ENCODE data around the gene ZNF277. TPM values are rescaled to one million over a fixed set of nuclear protein-coding genes. Genes with fewer than 3 reads are reported as not detected.

Gene ZNF277
- total RNA-seq, 4 donors from 2014 or later = 28.4 to 45.4 (median 36.5) TPM

- intact Hi-C loops (cut with DNase I) = no loop called here
These were observed 144.1 kb downstream of the ZNF277 start for GRCh38 chr7:112350585-112350984.

GRCh38 chr7:112356596-112356995 is 150.1 kb downstream of the ZNF277 start:
- Histone ChIP-seq H3K4me1 (peaks cover 5 to 12% of the 10 kb centered on the region in 2 donors), H3K4me3 (replicated peaks in 1 of 3) (no peak overlapping the region), H3K27me3 (no peaks in the 10 kb centered on the region), H3K9me3 (no peaks in the 10 kb centered on the region), H3K36me3 (no peaks in the 10 kb centered on the region), H3K27ac (no peak overlapping the region)
- intact Hi-C loops (cut with DNase I) = no loop called here
- no peak for DNase-seq
- no peak for TF ChIP-seq POLR2A (IDR thresholded peaks at IDR 0.05)
- no peak for TF ChIP-seq CTCF (IDR thresholded peaks at IDR 0.05)
- WGBS, 2 donors = 65 to 84% methylated on average over 2 of the region's 2 CpGs

More at GRCh38 chr7:112350585-112350984, 144.1 kb downstream of the ZNF277 start:
- WGBS, 2 donors = 78 to 88% methylated on average over 1 of the region's 1 CpG
- Histone ChIP-seq H3K4me1 (peaks cover 0 to 3% of the 10 kb centered on the region in 2 donors), H3K27me3 (no peaks in the 10 kb centered on the region), H3K9me3 (no peaks in the 10 kb centered on the region), H3K36me3 (no peaks in the 10 kb centered on the region), H3K27ac (no peak overlapping the region), H3K4me3 (replicated peaks in 1 of 3) (no peak overlapping the region)
- no peak for DNase-seq
- TF ChIP-seq CTCF (IDR thresholded peaks at IDR 0.05) = no peak
- no peak for TF ChIP-seq POLR2A (IDR thresholded peaks at IDR 0.05)

- 74 to 80% methylated on average over 4 of the region's 4 CpGs for WGBS, 2 donors
- intact Hi-C loops (cut with DNase I) = no loop called here
- Histone ChIP-seq H3K9me3 (no peaks in the 10 kb centered on the region), H3K27me3 (no peaks in the 10 kb centered on the region), H3K4me3 (replicated peaks in 1 of 3) (no peak overlapping the region), H3K27ac (no peak overlapping the region), H3K4me1 (peaks cover 10 to 16% of the 10 kb centered on the region in 2 donors), H3K36me3 (no peaks in the 10 kb centered on the region)
- TF ChIP-seq POLR2A (IDR thresholded peaks at IDR 0.05) (no peak), CTCF (IDR thresholded peaks at IDR 0.05) (no peak)
- DNase-seq = no peak
These were observed 150.6 kb downstream of the ZNF277 start for GRCh38 chr7:112357136-112357535.

- H3K27ac ChIP-seq = no peak overlapping the region
- no peak overlapping the region for H3K4me3 ChIP-seq (replicated peaks in 1 of 3)
- H3K36me3 ChIP-seq = no peaks in the 10 kb centered on the region
- H3K4me1 ChIP-seq = peaks cover 20 to 23% of the 10 kb centered on the region in 2 donors
- no peak for DNase-seq
- TF ChIP-seq POLR2A (IDR thresholded peaks at IDR 0.05) (no peak), CTCF (IDR thresholded peaks at IDR 0.05) (no peak)
- no peaks in the 10 kb centered on the region for H3K9me3 ChIP-seq
- H3K27me3 ChIP-seq = no peaks in the 10 kb centered on the region
- intact Hi-C loops (cut with DNase I) = no loop called here
These were observed 152.0 kb downstream of the ZNF277 start for GRCh38 chr7:112358513-112358912.

GRCh38 chr7:112359086-112359485 is 152.6 kb downstream of the ZNF277 start:
- no peak for DNase-seq
- H3K36me3 ChIP-seq = no peaks in the 10 kb centered on the region
- H3K4me3 ChIP-seq (replicated peaks in 1 of 3) = no peak overlapping the region
- peaks cover 20 to 26% of the 10 kb centered on the region in 2 donors for H3K4me1 ChIP-seq
- no peaks in the 10 kb centered on the region for H3K27me3 ChIP-seq
- H3K9me3 ChIP-seq = no peaks in the 10 kb centered on the region
- TF ChIP-seq CTCF (IDR thresholded peaks at IDR 0.05) = no peak
- no peak for TF ChIP-seq POLR2A (IDR thresholded peaks at IDR 0.05)
- intact Hi-C loops (cut with DNase I) = no loop called here
- no peak overlapping the region for H3K27ac ChIP-seq
